VCaP (cell line): ENCODE measurements around the gene PLEKHA6.

Experiments used
- H3K27ac ChIP-seq: fragments of 450-650 bp; 2 replicates; pipeline ENCODE4 v1.5.1; 2017
- CTCF ChIP-seq: fragments of 450-650 bp; conservative IDR thresholded peaks from 2 replicates; pipeline ENCODE4 v1.5.1; 2017; ENCODE audit warnings: mild to moderate bottlenecking, moderate library complexity

The PLEKHA6 gene

DNA sequence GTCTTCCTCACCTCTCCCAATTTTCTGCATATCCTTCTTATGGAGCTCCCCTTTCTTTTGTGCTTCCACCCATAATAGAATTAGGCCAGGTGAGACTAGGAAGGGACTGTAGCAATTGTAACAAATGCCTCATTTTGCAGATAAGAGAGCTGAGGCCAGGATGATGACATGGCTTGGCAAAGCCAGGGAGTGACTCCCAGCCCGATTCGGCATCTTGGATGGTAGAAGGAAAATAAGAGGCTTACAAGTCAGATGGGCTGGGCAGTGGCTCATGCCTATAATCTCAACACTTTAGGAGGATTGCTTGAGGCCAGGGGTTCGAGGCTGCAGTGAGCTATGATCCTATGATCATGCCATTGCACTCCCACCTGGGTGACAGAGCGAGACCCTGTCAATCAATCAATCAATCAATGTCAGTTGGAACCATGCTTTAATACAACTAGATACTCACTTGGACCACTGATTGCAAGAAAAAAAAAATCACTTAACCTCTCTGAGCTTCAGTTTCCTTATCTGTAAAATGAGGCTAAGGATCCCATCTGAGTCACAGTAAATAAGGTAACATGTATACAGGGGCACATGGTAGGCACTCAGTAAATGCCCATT, 51.6 kb downstream of the PLEKHA6 start:
- TF ChIP-seq CTCF: no peak
- peak overlapping the region; percentile 51 for H3K27ac ChIP-seq

DNA sequence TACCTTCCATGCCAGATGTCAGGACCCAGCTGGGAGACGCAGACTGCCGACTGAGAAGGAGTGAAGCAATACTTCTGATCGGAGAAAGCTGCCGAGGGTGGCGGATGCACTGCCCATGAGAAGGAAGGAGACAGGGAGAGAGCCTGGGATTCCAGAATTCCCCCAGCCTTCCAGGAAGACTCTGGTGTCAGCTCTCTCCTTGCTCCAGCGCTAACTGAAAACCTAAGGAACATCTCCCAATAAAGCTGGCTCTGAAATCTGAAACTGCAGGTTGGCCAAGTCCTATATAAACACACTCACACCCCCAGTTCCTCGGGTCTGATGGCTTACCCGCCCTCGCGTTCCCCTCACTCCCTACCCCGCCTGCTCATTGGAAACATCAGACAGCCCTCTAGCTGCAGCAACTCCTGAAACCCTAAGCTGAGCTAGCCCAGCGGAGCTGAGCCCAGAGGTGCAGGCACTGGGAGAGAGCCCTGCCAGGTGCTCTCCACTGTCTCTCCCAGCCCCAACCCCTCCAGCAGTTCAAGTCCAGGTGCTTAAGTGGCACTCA, 52.3 kb downstream of the PLEKHA6 start:
- peak overlapping the region; percentile 51 for H3K27ac ChIP-seq
- no peak; the same call in 1 of the 2 replicates for TF ChIP-seq CTCF

DNA sequence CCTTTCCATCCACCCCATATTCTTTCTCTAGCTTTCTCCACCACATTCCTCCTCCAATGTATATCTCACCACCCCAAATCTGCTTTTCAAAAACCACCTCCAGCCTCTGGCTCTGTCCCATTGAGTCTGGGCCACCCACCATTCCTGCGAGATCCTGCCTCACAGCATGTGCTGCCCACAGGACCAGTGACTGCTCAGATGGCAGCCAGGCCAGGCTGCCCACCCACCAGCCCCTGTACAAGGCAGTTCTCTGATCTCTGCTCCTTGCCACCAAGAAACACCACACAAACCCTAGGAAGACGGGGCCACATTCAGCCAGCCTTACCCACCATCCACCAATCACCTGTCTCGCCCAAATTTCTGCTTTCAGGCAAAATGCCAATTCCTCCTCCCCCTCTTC, 53.7 kb downstream of the PLEKHA6 start:
- TF ChIP-seq CTCF: no peak
- H3K27ac ChIP-seq: no peak overlapping the region

- no peak for TF ChIP-seq CTCF
- H3K27ac ChIP-seq: no peak overlapping the region
Observed at GRCh38 chr1:204304067-204304466, 55.7 kb downstream of the PLEKHA6 start.

- TF ChIP-seq CTCF: no peak
- H3K27ac ChIP-seq: no peak overlapping the region
Observed at GRCh38 chr1:204302769-204303168, 57.0 kb downstream of the PLEKHA6 start.

DNA sequence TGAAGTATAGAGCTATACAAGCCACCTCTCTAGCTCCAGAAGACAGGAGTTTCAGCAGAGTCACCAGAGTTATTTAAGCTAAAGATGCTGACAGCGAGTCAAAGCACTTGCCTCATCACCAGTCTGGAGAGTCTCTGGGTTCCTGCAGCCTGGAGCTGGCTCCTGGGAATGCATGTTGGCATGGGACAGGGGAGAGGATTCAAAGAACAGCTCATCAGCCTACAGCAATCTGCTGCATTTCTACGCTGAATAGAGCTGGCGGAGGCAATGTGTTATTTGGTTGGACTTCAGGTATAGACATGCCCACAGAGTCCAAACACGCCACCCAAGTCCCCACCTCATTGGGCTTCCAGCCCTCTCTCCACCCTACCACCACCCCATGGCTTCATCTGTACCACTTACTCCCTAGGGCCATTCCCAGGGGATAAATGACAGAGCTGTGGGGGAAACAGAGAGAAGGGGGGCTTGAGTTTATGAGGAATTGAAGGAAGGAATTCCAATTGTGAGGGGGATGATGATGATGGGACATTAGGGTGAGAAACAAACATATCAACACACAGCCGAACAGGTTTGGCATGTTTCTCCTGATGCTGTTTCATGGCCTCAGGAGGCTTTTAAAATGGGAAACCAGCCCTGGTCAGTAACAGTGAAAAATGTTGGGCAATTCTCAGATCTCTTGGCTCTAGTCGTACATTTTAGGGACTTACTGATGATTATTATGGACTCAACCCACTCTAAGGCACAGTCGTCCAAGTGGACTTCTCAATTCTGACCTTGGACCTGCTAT, 58.4 kb downstream of the PLEKHA6 start:
- TF ChIP-seq CTCF: no peak
- H3K27ac ChIP-seq: no peak overlapping the region

DNA sequence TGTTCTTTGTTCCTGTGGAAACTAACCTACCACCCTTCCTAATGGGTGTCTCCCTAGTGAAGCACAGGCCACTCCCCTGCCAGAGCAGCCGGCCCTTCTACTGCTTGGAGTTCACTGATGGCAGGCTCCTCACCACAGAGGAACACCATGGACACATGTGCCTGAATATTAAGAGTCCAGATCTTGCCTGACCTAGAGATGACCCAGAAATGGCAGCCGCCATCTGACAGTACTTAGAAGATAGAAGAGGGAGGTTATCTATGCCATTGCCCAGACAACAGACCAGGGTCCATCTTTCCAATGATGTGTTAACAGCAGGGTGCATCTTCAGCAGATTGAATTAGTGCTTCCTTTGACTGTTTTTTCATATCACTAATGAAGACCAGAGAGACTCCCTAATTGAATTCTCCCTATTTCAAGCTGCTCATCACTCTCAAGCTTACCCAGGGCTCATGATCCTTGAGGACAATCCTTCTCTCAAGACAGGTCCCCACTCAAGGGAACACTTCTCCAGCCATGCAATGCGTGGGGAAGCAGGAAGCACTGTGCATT, 59.8 kb downstream of the PLEKHA6 start:
- no peak for TF ChIP-seq CTCF
- H3K27ac ChIP-seq: no peak overlapping the region
